H1 (cell line): ENCODE measurements around the gene TCFL5. TPM values are rescaled to one million over a fixed set of nuclear protein-coding genes. Genes with fewer than 3 reads are reported as not detected.

Experiments
- CTCF ChIA-PET: fragments of 300-600 bp; sonication (Branson Sonifier 250); formaldehyde crosslinking; loops from one replicate; lab custom pipeline; 2021; ENCODE audit not compliant: partially characterized antibody; lab: Charles Lee
- POLR2A ChIA-PET: fragments of 300-600 bp; sonication (Branson Sonifier 250); formaldehyde crosslinking; loops from one replicate; lab custom pipeline; 2021; ENCODE audit warnings: inconsistent platforms; ENCODE audit not compliant: partially characterized antibody; lab: Charles Lee
- DNase-seq, 2 experiments: peaks; one replicate each; pipeline versions ENCODE4 v3.0.0 to v3.0.0-alpha.2; 2010 to 2022; ENCODE audit warnings: low spot score in 2 of 2, low read depth in 1 of 2, mixed read lengths in 1 of 2
- FAIRE-seq: peaks from 2 replicates; lab custom pipeline; 2011; peaks lifted over from hg19 to GRCh38; lab: Jason Lieb, UNC
- H2AFZ ChIP-seq: 2 replicates; pipeline ENCODE4 v1.8.1; 2012; ENCODE audit warnings: low read length, inconsistent platforms
- H2AK5ac ChIP-seq: 2 replicates; pipeline ENCODE4 v1.6.1; 2013; ENCODE audit warnings: low read depth, low read length
- H2BK120ac ChIP-seq: replicated peaks from 2 replicates; pipeline ENCODE3; 2013; ENCODE audit warnings: low read depth, low read length, inconsistent platforms
- H2BK12ac ChIP-seq: 2 replicates; pipeline ENCODE4 v1.6.1; 2013; ENCODE audit warnings: low read depth, low read length
- H2BK15ac ChIP-seq: 2 replicates; pipeline ENCODE4 v1.6.1; 2013; ENCODE audit warnings: low read length
- H2BK20ac ChIP-seq: 2 replicates; pipeline ENCODE4 v1.6.1; 2013; ENCODE audit warnings: low read length
- H2BK5ac ChIP-seq: 2 replicates; pipeline ENCODE4 v1.6.1; 2013; ENCODE audit warnings: low read depth, low read length
- H3K14ac ChIP-seq: 2 replicates; pipeline ENCODE4 v1.6.1; 2013; ENCODE audit warnings: inconsistent platforms; ENCODE audit not compliant: insufficient read length
- H3K18ac ChIP-seq: 2 replicates; pipeline ENCODE4 v1.6.1; 2013; ENCODE audit warnings: low read length; ENCODE audit errors: extremely low read depth
- H3K23ac ChIP-seq: 2 replicates; pipeline ENCODE4 v1.6.1; 2013; ENCODE audit warnings: inconsistent platforms; ENCODE audit not compliant: insufficient read length
- H3K23me2 ChIP-seq: 2 replicates; pipeline ENCODE4 v1.6.1; 2013; ENCODE audit warnings: low read depth, low read length
- H3K27ac ChIP-seq: 2 replicates; pipeline ENCODE4 v1.6.1; 2011; ENCODE audit warnings: low read depth, low read length, inconsistent platforms
- H3K27me3 ChIP-seq, 4 experiments: replicated peaks in 1 of 4; 1 replicate in 1 of 4; 2 replicates in 3 of 4; pipeline versions ENCODE4 v1.6.1 to v1.8.1; 2011 to 2013; ENCODE audit warnings: low read length in 3 of 4, mild to moderate bottlenecking in 3 of 4, inconsistent platforms in 2 of 4, mixed read lengths in 2 of 4, moderate library complexity in 1 of 4; ENCODE audit not compliant: control insufficient read depth in 3 of 4, insufficient read depth in 3 of 4; ENCODE audit errors: extremely low read depth in 1 of 4
- H3K36me3 ChIP-seq, 4 experiments: 2 replicates each; pipeline versions ENCODE4 v1.6.1 to v1.8.1; 2011 to 2013; ENCODE audit warnings: mild to moderate bottlenecking in 4 of 4, low read length in 3 of 4, moderate library complexity in 2 of 4, control low read depth in 1 of 4, inconsistent platforms in 1 of 4; ENCODE audit not compliant: insufficient read depth in 4 of 4, control insufficient read depth in 2 of 4
- H3K4ac ChIP-seq: replicated peaks from 2 replicates; pipeline ENCODE3; 2013; ENCODE audit warnings: low read length, low read depth, mixed read lengths, inconsistent platforms; ENCODE audit not compliant: insufficient read length
- H3K4me1 ChIP-seq, 4 experiments: replicated peaks in 1 of 4; 1 replicate in 1 of 4; 2 replicates in 3 of 4; pipeline versions ENCODE4 v1.6.1 to v1.8.1; 2011 to 2013; ENCODE audit warnings: low read length in 3 of 4, inconsistent platforms in 2 of 4, mixed read lengths in 1 of 4; ENCODE audit not compliant: insufficient read depth in 4 of 4, control insufficient read depth in 3 of 4
- H3K4me2 ChIP-seq, 2 experiments: 2 replicates each; pipeline versions ENCODE4 v1.6.1 to v1.8.1; 2011 to 2013; ENCODE audit warnings: low read depth in 2 of 2, low read length in 2 of 2, control low read depth in 1 of 2, inconsistent platforms in 1 of 2, mild to moderate bottlenecking in 1 of 2; ENCODE audit not compliant: insufficient read depth in 1 of 2
- H3K4me3 ChIP-seq, 4 experiments: fragments of 200-600, 300-600 bp in 1 of 4; sonication (generic), shearing (Covaris generic), sonication (Bioruptor Twin) in 1 of 4; 2 replicates each; pipeline versions ENCODE4 v1.5.1 to v1.8.1; 2011 to 2016; ENCODE audit warnings: low read length in 4 of 4, low read depth in 3 of 4, control low read depth in 2 of 4, inconsistent platforms in 2 of 4, mild to moderate bottlenecking in 2 of 4, mixed read lengths in 1 of 4, moderate library complexity in 1 of 4; ENCODE audit not compliant: insufficient read depth in 2 of 4; ENCODE audit errors: extremely low read depth in 1 of 4
- H3K56ac ChIP-seq: replicated peaks from 2 replicates; pipeline ENCODE3; 2013; ENCODE audit warnings: low read depth, mild to moderate bottlenecking, mixed read lengths, low read length, inconsistent platforms; ENCODE audit not compliant: insufficient read length
- H3K79me1 ChIP-seq: 2 replicates; pipeline ENCODE4 v1.6.1; 2013; ENCODE audit warnings: low read depth, low read length, control low read depth
- H3K79me2 ChIP-seq, 2 experiments: 2 replicates each; pipeline versions ENCODE4 v1.6.1 to v1.8.1; 2012 to 2013; ENCODE audit warnings: low read length in 2 of 2, mild to moderate bottlenecking in 2 of 2, inconsistent platforms in 1 of 2; ENCODE audit not compliant: insufficient read depth in 2 of 2, control insufficient read depth in 1 of 2
- H3K9ac ChIP-seq, 4 experiments: replicated peaks in 1 of 4; 1 replicate in 1 of 4; 2 replicates in 3 of 4; pipeline versions ENCODE4 v1.6.1 to v1.8.1; 2011 to 2013; ENCODE audit warnings: low read depth in 3 of 4, low read length in 3 of 4, control low read depth in 2 of 4, mild to moderate bottlenecking in 2 of 4, moderate library complexity in 2 of 4, inconsistent platforms in 1 of 4; ENCODE audit errors: extremely low read depth in 1 of 4
- H3K9me3 ChIP-seq, 2 experiments: 2 replicates each; pipeline versions ENCODE4 v1.6.1 to v1.8.1; 2012 to 2013; ENCODE audit warnings: mild to moderate bottlenecking in 2 of 2, moderate library complexity in 2 of 2, control low read depth in 1 of 2, inconsistent platforms in 1 of 2, low read depth in 1 of 2, low read length in 1 of 2, mixed read lengths in 1 of 2; ENCODE audit not compliant: insufficient read depth in 2 of 2
- H4K20me1 ChIP-seq, 2 experiments: replicated peaks in 1 of 2; 2 replicates each; pipeline versions ENCODE3 to v1.8.1; 2011 to 2013; ENCODE audit warnings: inconsistent platforms in 2 of 2, low read length in 2 of 2, mild to moderate bottlenecking in 1 of 2; ENCODE audit not compliant: insufficient read depth in 2 of 2, control insufficient read depth in 1 of 2
- H4K5ac ChIP-seq: 2 replicates; pipeline ENCODE4 v1.6.1; 2013; ENCODE audit warnings: low read length, low read depth, mixed read lengths, inconsistent platforms; ENCODE audit not compliant: insufficient read length
- H4K8ac ChIP-seq: 2 replicates; pipeline ENCODE4 v1.8.0; 2013; ENCODE audit warnings: mild to moderate bottlenecking, moderate library complexity, low read length, inconsistent platforms; ENCODE audit not compliant: insufficient read depth; ENCODE audit errors: extremely low read depth
- H4K91ac ChIP-seq: replicated peaks from 2 replicates; pipeline ENCODE3; 2013; ENCODE audit warnings: low read length, mixed read lengths, inconsistent platforms; ENCODE audit not compliant: insufficient read length
- SIX5 ChIP-seq: IDR thresholded peaks from 2 replicates; pipeline ENCODE4 v1.6.1; 2011; ENCODE audit warnings: mild to moderate bottlenecking, low read depth, low read length
- WGBS, 2 experiments: shearing (Covaris generic) in 1 of 2; methylation state at CpG; one replicate each; pipeline versions ENCODE4 v1.1.6 to v1.1.7; 2013 to 2015; ENCODE audit warnings: low lambda C conversion rate in 2 of 2, mixed read lengths in 2 of 2, inconsistent platforms in 1 of 2, low coverage in 1 of 2, missing lambda C conversion rate in 1 of 2; ENCODE audit not compliant: insufficient replicate concordance in 2 of 2, insufficient coverage in 1 of 2, insufficient read length in 1 of 2; ENCODE audit errors: extremely low coverage in 1 of 2, missing lambda C conversion rate in 1 of 2; 5-methylcytosine and 5-hydroxymethylcytosine counted together
- polyA plus RNA-seq, 7 experiments: library from polyadenylated mRNA; depleted of rRNA in 3 of 7; stranded (reverse) in 5 of 7; unstranded in 2 of 7; fragments of >200 nt in 5 of 7; fragments of 200-250 nt in 2 of 7; gene quantifications; 1 replicate in 5 of 7; 2 replicates in 1 of 7; 4 replicates in 1 of 7; pipeline versions ENCODE4 v1.2.1 to v1.2.3, GENCODE V29; 2011 to 2013; ENCODE audit warnings: missing spikeins in 2 of 7, mixed read lengths in 2 of 7
- total RNA-seq: library from RNA; stranded (reverse); fragmentation: NEBNext Ultra II Directional; extraction: Animal tissue kit (Norgen Biotek cat#: 25700); gene quantifications from 2 replicates; pipeline ENCODE4 v1.2.1, GENCODE V29; 2021

The TCFL5 gene
- total and polyA plus RNA-seq, 2 of the 8 experiments (the other 6 are each of a cell fraction or from before 2014, with no cell fraction given): 6.2 to 15.0 TPM

- ChIA-PET CTCF (interaction anchor here (0.8 to 4.9 kb wide), 8 partner anchors 19 to 146 kb away, joined by 3 to 31 read pairs (median 4); no protein-coding TSS in a partner anchor), POLR2A (interaction anchor here (1.0 to 1.5 kb wide), 3 partner anchors 12 to 55 kb away, joined by 3 to 5 read pairs (median 4); partner anchors contain the start of gene TCFL5)
- Histone ChIP-seq H4K20me1 (peaks cover 0 to 2% of the 10 kb centered on the region in 2 experiments), H3K27me3 (no peaks in the 10 kb centered on the region), H3K56ac (no peak overlapping the region), H3K79me2 (no peaks in the 10 kb centered on the region), H2BK120ac (no peak overlapping the region), H2BK20ac (no peak overlapping the region), H2BK12ac (no peak overlapping the region), H4K91ac (no peak overlapping the region), H3K23ac (no peak overlapping the region), H2BK15ac (no peak overlapping the region; the same call in 1 of the 2 replicates), H2BK5ac (no peak overlapping the region), H3K23me2 (no peaks in the 10 kb centered on the region), H3K4me1 (peaks cover 0 to 3% (median 0%) of the 10 kb centered on the region in 4 experiments; a peak in 1 of 7 replicates), H3K14ac (no peak overlapping the region), H4K8ac (no peak overlapping the region), H3K4me2 (no peak overlapping the region), H3K18ac (no peak overlapping the region), H2AK5ac (no peak overlapping the region), H4K5ac (no peak overlapping the region), H3K27ac (no peak overlapping the region), H3K9me3 (no peaks in the 10 kb centered on the region; a peak in 1 of 4 replicates), H3K4ac (no peak overlapping the region), H2AFZ (no peak overlapping the region), H3K9ac (no peak overlapping the region), H3K79me1 (no peaks in the 10 kb centered on the region), H3K4me3 (no peak overlapping the region), H3K36me3 (no peaks in the 10 kb centered on the region)
- WGBS, 2 experiments: 91% methylated on average over 7 of the region's 7 CpGs; no CpG with 5 or more reads in 1 of the 2 experiments
- no peak for FAIRE-seq
- TF ChIP-seq SIX5: no peak
- no peak for DNase-seq
Observed at GRCh38 chr20:62873280-62873679, 11.7 kb upstream of the TCFL5 start.
